ENCODE data around the gene SORCS3. TPM values are rescaled to one million over a fixed set of nuclear protein-coding genes. Genes with fewer than 3 reads are reported as not detected.

The SORCS3 gene
- total and polyA plus RNA-seq, 2 donors (not counting 1 experiment from before 2014, with no cell fraction given) = not detected

GRCh38 chr10:104706886-104707285 is 65.8 kb downstream of the SORCS3 start:
- no peak overlapping the region for H2AFZ ChIP-seq (ENCODE audit: insufficient read depth, low read depth, low read length, poor library complexity, severe bottlenecking)
- no peaks in the 10 kb centered on the region for H3K4me1 ChIP-seq (ENCODE audit: control insufficient read depth in 2 of 2, insufficient read depth in 2 of 2, low read length in 2 of 2)
- Mint-ChIP-seq H3K27ac (no peak overlapping the region), H3K4me1 (no peaks in the 10 kb centered on the region), H3K4me3 (no peak overlapping the region), H3K27me3 (no peaks in the 10 kb centered on the region), H3K9me3 (ENCODE audit: insufficient read depth) (no peaks in the 10 kb centered on the region)
- H3K36me3 ChIP-seq (replicated peaks in 1 of 2; ENCODE audit: control extremely low read depth in 1 of 2, control insufficient read depth in 1 of 2, extremely low read depth in 1 of 2, insufficient read depth in 2 of 2, low read length in 1 of 2) = no peaks in the 10 kb centered on the region
- H3K4me2 ChIP-seq (replicated peaks; ENCODE audit: low read depth, low read length, poor library complexity, severe bottlenecking) = no peak overlapping the region
- H4K20me1 ChIP-seq (ENCODE audit: control insufficient read depth, insufficient read depth, low read length, poor library complexity, severe bottlenecking) = no peaks in the 10 kb centered on the region
- CTCF ChIA-PET = no interaction called here
- no peak overlapping the region for H3K27ac ChIP-seq (ENCODE audit: low read length in 2 of 2)
- intact Hi-C loops (cut with micrococcal nuclease) = no loop called here
- WGBS (ENCODE audit: insufficient coverage) = 63% methylated on average over 3 of the region's 4 CpGs
- DNase-seq (no peak), ATAC-seq (ENCODE audit: low read depth) (no peak)
- H3K4me3 ChIP-seq (ENCODE audit: control extremely low read depth in 1 of 5, extremely low read depth in 1 of 5, insufficient read depth in 1 of 5, low read depth in 2 of 5, low read length in 4 of 5) = no peak overlapping the region
- POLR2A ChIA-PET = no interaction called here
- H3K9ac ChIP-seq (ENCODE audit: low read length) = no peak overlapping the region
- no peaks in the 10 kb centered on the region for H3K9me3 ChIP-seq (ENCODE audit: control extremely low read depth in 1 of 3, control insufficient read depth in 2 of 3, insufficient read depth in 1 of 3, low read length in 2 of 3)
- TF ChIP-seq CTCF (IDR thresholded peaks at IDR 0.05) (no peak), EZH2 (IDR thresholded peaks at IDR 0.05; ENCODE audit: borderline replicate concordance, insufficient read depth, low read depth, low read length, poor library complexity, severe bottlenecking) (no peak)
- H3K27me3 ChIP-seq (replicated peaks in 1 of 4; ENCODE audit: control extremely low read depth in 1 of 4, control insufficient read depth in 3 of 4, insufficient read depth in 4 of 4, low read length in 3 of 4) = no peaks in the 10 kb centered on the region
- H3K79me2 ChIP-seq (ENCODE audit: control insufficient read depth, insufficient read depth, low read length) = no peaks in the 10 kb centered on the region

- WGBS (ENCODE audit: insufficient coverage) = 57% methylated on average over 1 of the region's 4 CpGs
- intact Hi-C loops (cut with micrococcal nuclease) = no loop called here
- no peaks in the 10 kb centered on the region for H3K27me3 Mint-ChIP-seq
- TF ChIP-seq EZH2 (IDR thresholded peaks at IDR 0.05; ENCODE audit: borderline replicate concordance, insufficient read depth, low read depth, low read length, poor library complexity, severe bottlenecking) (no peak), CTCF (IDR thresholded peaks at IDR 0.05) (no peak)
- H3K4me1 ChIP-seq (ENCODE audit: control insufficient read depth in 2 of 2, insufficient read depth in 2 of 2, low read length in 2 of 2) = no peaks in the 10 kb centered on the region
- H3K36me3 ChIP-seq (replicated peaks in 1 of 2; ENCODE audit: control extremely low read depth in 1 of 2, control insufficient read depth in 1 of 2, extremely low read depth in 1 of 2, insufficient read depth in 2 of 2, low read length in 1 of 2) = no peaks in the 10 kb centered on the region
- no peak for DNase-seq
- H3K9me3 ChIP-seq (ENCODE audit: control extremely low read depth in 1 of 3, control insufficient read depth in 2 of 3, insufficient read depth in 1 of 3, low read length in 2 of 3) = no peaks in the 10 kb centered on the region
- no peak overlapping the region for H3K4me2 ChIP-seq (replicated peaks; ENCODE audit: low read depth, low read length, poor library complexity, severe bottlenecking)
- ATAC-seq (ENCODE audit: low read depth) = no peak
- H4K20me1 ChIP-seq (ENCODE audit: control insufficient read depth, insufficient read depth, low read length, poor library complexity, severe bottlenecking) = no peaks in the 10 kb centered on the region
- no peaks in the 10 kb centered on the region for H3K79me2 ChIP-seq (ENCODE audit: control insufficient read depth, insufficient read depth, low read length)
- no peak overlapping the region for H3K9ac ChIP-seq (ENCODE audit: low read length)
- ChIA-PET CTCF (no interaction called here), POLR2A (no interaction called here)
- no peak overlapping the region for H3K4me3 Mint-ChIP-seq
- no peak overlapping the region for H3K27ac ChIP-seq (ENCODE audit: low read length in 2 of 2)
- H3K4me3 ChIP-seq (ENCODE audit: control extremely low read depth in 1 of 5, extremely low read depth in 1 of 5, insufficient read depth in 1 of 5, low read depth in 2 of 5, low read length in 4 of 5) = no peak overlapping the region
- H3K27me3 ChIP-seq (replicated peaks in 1 of 4; ENCODE audit: control extremely low read depth in 1 of 4, control insufficient read depth in 3 of 4, insufficient read depth in 4 of 4, low read length in 3 of 4) = no peaks in the 10 kb centered on the region
- no peaks in the 10 kb centered on the region for H3K9me3 Mint-ChIP-seq (ENCODE audit: insufficient read depth)
- no peak overlapping the region for H3K27ac Mint-ChIP-seq
- H3K4me1 Mint-ChIP-seq = no peaks in the 10 kb centered on the region
- H2AFZ ChIP-seq (ENCODE audit: insufficient read depth, low read depth, low read length, poor library complexity, severe bottlenecking) = no peak overlapping the region
These were observed 66.7 kb downstream of the SORCS3 start for GRCh38 chr10:104707602-104708459.

Measured in B cell (primary cell).